Activated CD4-positive, CD25-positive, alpha-beta regulatory T cell treated with anti-CD3 and anti-CD28 coated beads, Interleukin-2, amount 50 U/mL, for 16 hours (primary cell): ENCODE measurements around the gene MYL6B.
"Not testable (repeated sequence)": the region's sequence is repeated elsewhere in the genome, so short reads cannot be mapped to it uniquely, and the experiment has no call there.

Experiments used
- DNase-seq: peaks from one replicate; pipeline ENCODE4 v3.0.0-alpha.2; 2020; ENCODE audit warnings: low read depth, low spot score

Gene MYL6B

DNA sequence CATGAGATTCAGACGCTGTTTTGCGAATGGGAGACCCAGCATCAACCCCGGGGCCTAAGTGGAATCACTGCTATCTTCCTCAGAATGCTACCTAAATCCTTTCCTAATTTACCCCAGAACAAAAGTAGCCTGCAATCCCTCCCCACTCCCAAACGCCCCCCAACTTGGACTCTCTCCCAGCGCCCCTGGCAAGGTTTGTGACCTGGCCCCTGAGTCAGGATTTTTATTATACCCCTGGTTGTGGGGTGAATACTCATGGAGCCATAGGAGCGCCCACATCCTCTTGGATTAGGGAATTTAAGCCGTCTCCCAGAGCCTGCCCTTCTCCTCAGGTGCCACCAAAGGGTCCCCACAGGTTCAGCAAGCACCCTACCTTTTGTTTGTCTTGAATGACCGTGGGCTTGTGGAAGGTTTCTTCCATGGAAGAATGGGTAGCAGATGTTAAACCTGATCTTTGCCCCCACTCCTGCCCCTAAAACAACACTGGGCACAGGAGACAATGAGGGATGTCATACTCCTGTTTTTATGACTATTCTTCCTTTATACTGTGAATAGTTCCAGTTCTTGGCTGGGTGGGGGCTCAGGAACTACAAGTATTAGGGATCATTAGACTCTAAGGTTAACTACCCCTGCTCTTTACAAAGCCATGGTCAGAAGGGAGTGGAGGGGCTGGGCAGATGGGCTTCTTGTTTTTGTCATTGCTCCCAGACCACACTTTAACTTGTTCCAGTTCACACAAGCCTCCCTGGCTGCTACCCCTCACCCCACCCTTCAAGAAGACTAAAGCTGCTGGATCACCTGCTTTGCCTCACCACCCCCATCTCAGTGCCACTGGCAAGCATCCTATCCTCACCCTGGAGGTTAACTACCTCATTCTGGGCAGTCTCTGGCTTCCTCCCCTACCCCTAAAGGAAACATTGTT lies 630 bp downstream of the MYL6B start:
- no peak for DNase-seq

DNA sequence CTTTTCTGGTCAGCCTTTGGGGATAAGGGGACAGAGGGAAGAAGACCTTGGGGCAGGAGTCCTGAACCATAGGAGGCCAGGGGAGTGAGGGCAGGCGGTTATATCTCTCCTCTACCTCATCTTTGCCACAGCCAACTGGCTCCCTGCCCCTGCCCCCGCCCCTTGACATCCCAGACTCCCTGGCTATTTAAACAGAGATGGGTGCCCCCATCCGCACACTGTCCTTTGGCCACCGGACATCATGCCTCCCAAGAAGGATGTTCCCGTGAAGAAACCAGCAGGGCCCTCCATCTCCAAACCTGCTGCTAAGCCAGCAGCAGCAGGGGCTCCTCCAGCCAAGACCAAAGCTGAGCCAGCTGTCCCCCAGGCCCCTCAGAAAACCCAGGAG lies 1.3 kb downstream of the MYL6B start:
- no peak for DNase-seq

DNA sequence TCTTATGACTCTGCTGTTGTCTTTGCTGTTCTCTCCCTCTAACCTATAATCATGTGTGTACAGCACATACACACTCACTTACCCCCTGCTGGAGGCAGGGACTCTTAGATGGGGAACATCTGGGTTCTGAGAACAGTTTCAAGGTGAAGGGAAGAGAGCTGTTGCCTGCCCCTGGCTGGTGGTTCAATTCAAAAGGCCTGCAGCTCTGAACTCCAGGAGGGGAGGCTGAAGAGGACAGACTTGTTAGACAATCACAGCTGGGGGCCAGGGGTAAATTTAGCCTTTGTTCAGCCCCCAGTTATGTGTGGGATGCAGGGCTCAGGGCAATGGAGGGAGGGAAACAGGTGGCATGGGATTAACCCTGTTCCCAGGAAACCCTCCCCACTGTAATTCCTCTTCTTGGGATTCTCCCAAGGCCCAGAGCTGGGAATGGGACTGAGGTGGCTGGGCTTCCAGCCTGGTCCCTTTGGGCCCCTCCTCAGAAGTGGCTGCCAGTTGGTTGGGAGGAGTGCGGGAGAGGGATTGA lies 1.9 kb downstream of the MYL6B start:
- DNase-seq: no peak

DNA sequence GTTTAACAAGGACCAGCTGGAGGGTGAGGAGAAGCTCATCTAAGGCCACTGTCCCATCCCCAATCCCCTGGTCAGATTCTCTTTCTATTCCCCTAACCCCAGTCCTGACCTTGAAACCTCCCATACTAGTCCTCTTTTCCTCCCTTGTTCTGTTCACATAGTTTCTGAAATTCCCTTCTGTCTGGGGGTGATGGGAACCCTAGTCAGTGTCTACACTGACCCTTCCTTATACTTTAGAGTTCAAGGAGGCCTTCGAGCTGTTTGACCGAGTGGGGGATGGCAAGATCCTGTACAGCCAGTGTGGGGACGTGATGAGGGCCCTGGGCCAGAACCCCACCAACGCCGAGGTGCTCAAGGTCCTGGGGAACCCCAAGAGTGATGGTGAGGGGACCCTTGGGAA lies 2.4 kb downstream of the MYL6B start:
- DNase-seq: no peak

DNA sequence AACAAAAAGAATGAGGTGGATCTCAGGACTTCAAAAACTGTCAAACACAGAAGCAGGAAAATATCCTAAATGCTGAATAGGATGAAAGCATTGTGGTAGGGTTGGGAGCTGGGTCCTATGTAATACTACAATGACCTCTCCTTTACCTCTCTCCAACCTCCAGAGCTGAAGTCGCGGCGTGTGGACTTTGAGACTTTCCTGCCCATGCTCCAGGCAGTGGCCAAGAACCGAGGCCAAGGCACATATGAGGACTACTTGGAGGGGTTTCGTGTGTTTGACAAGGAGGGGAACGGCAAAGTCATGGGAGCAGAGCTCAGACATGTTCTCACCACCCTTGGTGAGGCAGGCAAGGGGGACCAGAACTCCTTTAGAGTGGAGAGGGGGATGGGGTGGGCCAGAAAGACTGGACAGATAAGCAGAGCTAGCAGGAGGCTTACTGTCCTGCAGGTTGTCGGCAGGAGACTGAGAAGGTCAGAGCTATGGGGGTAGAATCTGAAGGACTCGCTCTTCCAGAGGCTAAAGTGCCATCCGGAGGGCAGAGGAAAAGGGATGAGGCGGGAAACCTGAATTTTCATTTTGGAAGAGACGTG lies 3.0 kb downstream of the MYL6B start:
- DNase-seq: no peak

GRCh38 chr12:56156464-56157200 lies 4.2 kb downstream of the MYL6B start:
- not testable (repeated sequence) for DNase-seq

DNA sequence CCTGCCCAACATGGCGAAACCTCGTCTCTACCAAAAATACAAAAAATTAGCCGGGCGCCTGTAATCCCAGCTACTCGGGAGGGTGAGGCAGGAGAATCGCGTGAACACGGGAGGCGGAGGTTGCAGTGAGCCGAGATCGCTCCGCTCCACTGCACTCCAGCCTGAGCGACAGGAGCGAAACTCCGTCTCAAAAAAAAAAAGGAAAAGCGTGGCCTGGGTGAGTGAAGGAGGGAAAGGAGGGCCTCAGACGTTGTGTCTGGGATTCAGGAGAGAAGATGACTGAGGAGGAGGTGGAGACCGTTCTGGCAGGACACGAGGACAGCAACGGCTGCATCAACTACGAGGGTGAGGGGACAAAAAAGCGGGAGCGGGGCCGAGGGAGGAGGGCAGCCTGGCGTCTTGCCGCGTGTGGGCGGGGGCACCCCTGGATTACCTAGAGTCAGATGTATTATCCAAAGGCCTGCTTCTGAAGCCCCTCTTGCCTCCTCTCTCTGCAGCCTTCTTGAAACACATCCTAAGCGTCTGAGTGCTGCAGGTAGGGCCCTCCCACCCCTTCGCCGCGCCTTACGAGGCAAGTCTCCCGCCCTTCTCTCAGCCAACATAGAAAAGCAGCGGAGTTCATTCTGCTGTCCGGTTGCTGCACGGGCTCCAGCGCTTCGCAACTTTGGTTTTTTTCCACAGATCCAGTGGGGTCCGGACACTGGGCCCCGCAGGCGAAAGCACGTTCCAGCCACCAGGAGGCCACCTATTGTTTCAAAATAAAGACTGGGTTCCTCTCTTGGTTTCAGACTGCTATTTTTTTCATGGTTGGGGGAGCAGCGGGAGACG lies 5.0 kb downstream of the MYL6B start:
- DNase-seq: peak; percentile 30

- DNase-seq: peak; percentile 89
Measured at GRCh38 chr12:56158029-56158925, 5.9 kb downstream of the MYL6B start, which contains the start of gene MYL6. Gene MYL6, plus strand, starts transcription at chr12:56158359. Its CDS starts 43 bp downstream, at chr12:56158402.

DNA sequence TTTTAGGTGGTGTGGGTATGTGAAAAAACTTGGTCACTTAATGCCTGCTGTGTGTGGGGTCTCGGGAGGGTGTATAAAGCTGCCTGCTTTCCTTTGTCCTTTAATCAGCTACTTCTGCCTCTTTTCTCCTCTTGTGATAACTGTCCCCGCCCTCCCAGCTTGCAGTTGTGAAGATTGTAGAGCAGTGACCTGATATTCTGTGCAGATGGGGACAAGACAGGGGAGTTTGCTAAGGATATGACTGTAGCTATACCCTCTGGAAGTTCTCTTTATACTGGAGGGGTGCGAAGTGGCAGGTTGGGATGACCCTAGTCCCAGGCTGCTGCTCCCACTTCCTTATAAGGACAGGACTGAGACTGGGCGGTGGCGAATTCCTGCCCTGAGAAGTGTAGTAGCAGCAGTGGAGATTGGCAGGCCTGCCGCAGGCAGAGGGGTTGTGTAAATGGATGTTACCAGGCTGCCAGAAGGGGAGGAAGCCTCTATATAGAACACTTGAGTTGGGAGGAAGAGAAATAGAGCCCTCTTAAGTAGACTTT lies 6.6 kb downstream of the MYL6B start:
- DNase-seq: no peak

DNA sequence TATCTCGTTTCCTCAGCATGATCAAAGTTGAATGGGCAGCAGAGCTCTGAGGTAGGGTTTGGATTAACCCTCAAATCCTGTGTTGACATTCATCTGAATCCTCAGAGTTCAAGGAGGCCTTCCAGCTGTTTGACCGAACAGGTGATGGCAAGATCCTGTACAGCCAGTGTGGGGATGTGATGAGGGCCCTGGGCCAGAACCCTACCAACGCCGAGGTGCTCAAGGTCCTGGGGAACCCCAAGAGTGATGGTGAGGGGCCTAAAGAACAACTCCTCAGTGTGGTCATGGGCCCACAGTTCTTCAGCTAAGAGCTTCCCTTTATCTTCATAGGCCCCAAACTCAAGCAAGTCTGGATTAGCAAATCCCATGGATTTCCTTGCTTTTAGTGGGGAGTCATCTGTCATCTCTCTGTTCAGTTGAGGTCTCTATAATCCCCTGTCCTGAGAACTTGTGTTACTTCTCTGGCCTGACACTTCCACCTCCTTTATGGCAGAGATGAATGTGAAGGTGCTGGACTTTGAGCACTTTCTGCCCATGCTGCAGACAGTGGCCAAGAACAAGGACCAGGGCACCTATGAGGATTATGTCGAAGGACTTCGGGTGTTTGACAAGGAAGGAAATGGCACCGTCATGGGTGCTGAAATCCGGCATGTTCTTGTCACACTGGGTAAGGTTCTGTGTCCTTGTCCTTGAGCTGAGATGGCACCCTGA lies 7.2 kb downstream of the MYL6B start:
- no peak for DNase-seq

DNA sequence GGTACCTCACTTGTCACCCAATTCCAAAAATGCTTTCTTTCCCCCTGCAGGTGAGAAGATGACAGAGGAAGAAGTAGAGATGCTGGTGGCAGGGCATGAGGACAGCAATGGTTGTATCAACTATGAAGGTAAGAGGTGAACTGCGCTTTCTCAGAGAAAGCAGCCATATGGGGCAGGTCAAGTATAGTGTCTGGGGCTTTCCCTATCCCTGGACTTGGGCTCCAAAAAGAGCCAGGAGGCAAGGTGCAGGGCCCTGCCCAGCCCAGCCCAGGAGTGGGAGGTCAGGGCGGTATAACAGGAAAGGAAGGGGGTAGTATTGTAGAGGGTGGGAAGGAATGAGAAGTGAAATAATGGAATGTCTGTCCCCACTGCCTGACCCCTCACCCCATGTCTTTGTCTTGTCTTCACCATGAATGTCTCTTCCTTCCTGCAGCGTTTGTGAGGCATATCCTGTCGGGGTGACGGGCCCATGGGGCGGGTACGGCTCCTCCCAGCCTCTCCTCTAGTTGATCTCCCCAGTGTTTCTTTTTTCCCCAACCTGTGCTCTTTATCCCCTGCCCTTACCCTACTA lies 7.9 kb downstream of the MYL6B start:
- peak; percentile 32 for DNase-seq

DNA sequence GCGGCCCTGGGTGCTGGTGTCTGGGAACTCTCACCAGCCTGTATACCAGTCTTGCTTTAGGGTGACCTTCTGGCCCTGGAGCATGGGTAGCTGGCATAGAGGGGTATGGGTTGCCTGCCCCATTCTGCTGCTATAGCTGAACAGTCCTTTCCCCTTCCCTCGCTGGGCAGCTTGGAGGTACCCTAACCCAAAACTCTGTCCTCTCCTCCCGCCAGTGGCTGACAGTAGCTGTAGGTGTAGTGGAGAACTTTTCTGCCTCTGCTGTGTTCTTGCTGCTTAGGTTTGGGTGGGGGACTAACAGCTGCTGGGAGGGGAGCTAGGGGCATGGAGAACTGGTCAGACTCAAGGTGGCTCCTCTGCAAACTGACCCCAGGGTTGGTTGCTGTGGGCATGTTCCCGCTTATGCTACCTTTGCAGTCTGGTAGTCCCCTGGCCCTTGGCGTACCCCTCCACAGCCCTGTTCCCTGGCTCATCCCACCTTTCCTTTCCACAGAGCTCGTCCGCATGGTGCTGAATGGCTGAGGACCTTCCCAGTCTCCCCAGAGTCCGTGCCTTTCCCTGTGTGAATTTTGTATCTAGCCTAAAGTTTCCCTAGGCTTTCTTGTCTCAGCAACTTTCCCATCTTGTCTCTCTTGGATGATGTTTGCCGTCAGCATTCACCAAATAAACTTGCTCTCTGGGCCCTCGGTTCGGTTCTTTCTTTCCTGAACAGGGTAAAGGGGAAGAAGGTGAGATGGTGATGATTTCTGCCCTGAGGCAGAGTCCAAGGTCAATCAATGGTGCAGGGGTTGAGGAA lies 8.7 kb downstream of the MYL6B start:
- no peak for DNase-seq

- DNase-seq: no peak
Measured at GRCh38 chr12:56161690-56162351, 9.4 kb downstream of the MYL6B start.

DNA sequence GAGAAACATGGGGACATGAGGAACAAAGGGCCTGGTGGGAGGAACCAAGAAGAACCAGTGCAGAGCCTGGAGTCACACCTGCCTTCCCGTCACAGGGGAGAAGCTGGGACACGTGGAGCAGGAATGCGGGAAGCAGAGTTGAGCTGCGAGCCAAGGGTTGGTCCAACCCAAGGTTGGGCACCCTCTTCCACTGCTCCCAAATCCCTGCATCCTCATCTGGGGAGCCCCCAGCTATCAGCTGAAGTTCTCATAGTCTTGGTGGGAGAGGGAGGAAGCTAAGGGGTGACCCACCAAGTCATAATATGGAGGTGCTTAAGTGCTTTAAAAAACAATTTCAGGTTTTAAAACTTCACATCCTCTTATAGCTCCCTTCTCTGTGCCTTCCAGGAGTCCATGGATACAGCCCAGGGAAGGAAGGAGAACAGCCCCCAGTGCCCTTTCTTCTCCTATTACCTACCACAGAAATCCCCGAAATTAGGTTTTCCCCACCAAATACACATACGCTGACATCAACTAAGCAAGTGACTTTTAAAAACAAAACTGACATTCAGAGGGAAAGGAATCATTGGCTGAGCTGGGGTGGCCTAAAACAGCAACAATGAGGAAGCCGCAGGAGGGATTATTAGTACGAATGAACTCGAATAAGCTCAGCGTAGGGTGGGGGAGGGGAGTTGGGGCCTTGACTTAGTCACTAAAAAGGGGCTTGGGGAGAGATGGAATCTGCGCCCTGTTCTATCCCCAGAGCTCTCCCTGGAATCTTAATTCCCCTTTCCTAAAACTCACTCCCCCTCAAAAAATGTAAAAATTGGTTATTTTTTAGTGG lies 10.3 kb downstream of the MYL6B start:
- no peak for DNase-seq

- no peak for DNase-seq
Measured at GRCh38 chr12:56163533-56164344, 11.4 kb downstream of the MYL6B start.

GRCh38 chr12:56164345-56164729 lies 11.9 kb downstream of the MYL6B start:
- DNase-seq: no peak
